BJ (cell line): Measurements from ENCODE around the gene PVALEF. TPM values are rescaled to one million over a fixed set of nuclear protein-coding genes. Genes with fewer than 3 reads are reported as not detected.
"Not testable (repeated sequence)": the region's sequence is repeated elsewhere in the genome, so short reads cannot be mapped to it uniquely, and the experiment has no call there.

Experiments used
- CTCF ChIA-PET: fragments of 350-600 bp; formaldehyde crosslinking; extraction: SDS; loops from one replicate; lab custom pipeline; 2021; ENCODE audit warnings: antibody characterized with exemption, inconsistent platforms; lab: Yijun Ruan, JAX
- POLR2A ChIA-PET: fragments of 300-600 bp; sonication (Branson Sonifier 250); formaldehyde crosslinking; extraction: SDS; loops from one replicate; lab custom pipeline; 2021; ENCODE audit warnings: antibody characterized with exemption; lab: Charles Lee
- DNase-seq: peaks from one replicate; pipeline ENCODE4 v3.0.0-alpha.2; 2011; ENCODE audit warnings: low read depth
- H3K27me3 ChIP-seq: 2 replicates; pipeline ENCODE4 v1.6.0; 2011; ENCODE audit warnings: low read length; ENCODE audit not compliant: control insufficient read depth, insufficient read depth
- H3K36me3 ChIP-seq: 2 replicates; pipeline ENCODE4 v1.5.1; 2011; ENCODE audit warnings: low read length; ENCODE audit not compliant: control insufficient read depth, insufficient read depth
- H3K4me3 ChIP-seq: 2 replicates; pipeline ENCODE4 v1.5.1; 2011; ENCODE audit warnings: low read depth, mild to moderate bottlenecking, control low read depth, low read length
- polyA plus RNA-seq: library from polyadenylated mRNA; depleted of rRNA; stranded (reverse); fragments of >200 nt; gene quantifications from 2 replicates; pipeline ENCODE4 v1.2.3, GENCODE V29; 2011
- TF ChIP-seq, protein P1 (sequence below): IDR thresholded peaks from 2 replicates; pipeline ENCODE4 v1.5.1; 2011; ENCODE audit warnings: low read depth, mild to moderate bottlenecking, control low read depth, inconsistent platforms, low read length, moderate library complexity; ENCODE audit not compliant: insufficient read depth

Gene PVALEF
- polyA plus RNA-seq, 1 experiment = not detected

- Histone ChIP-seq H3K27me3 (peaks cover 4% of the 10 kb centered on the region; the same call in 1 of the 2 replicates), H3K36me3 (no peaks in the 10 kb centered on the region), H3K4me3 (no peak overlapping the region)
- no peak for DNase-seq
- ChIA-PET POLR2A (no interaction called here), CTCF (no interaction called here)
- TF ChIP-seq, protein P1, sequence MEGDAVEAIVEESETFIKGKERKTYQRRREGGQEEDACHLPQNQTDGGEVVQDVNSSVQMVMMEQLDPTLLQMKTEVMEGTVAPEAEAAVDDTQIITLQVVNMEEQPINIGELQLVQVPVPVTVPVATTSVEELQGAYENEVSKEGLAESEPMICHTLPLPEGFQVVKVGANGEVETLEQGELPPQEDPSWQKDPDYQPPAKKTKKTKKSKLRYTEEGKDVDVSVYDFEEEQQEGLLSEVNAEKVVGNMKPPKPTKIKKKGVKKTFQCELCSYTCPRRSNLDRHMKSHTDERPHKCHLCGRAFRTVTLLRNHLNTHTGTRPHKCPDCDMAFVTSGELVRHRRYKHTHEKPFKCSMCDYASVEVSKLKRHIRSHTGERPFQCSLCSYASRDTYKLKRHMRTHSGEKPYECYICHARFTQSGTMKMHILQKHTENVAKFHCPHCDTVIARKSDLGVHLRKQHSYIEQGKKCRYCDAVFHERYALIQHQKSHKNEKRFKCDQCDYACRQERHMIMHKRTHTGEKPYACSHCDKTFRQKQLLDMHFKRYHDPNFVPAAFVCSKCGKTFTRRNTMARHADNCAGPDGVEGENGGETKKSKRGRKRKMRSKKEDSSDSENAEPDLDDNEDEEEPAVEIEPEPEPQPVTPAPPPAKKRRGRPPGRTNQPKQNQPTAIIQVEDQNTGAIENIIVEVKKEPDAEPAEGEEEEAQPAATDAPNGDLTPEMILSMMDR = no peak
Measured at GRCh38 chr17:81150377-81151077, 14.8 kb upstream of the PVALEF start.

DNA sequence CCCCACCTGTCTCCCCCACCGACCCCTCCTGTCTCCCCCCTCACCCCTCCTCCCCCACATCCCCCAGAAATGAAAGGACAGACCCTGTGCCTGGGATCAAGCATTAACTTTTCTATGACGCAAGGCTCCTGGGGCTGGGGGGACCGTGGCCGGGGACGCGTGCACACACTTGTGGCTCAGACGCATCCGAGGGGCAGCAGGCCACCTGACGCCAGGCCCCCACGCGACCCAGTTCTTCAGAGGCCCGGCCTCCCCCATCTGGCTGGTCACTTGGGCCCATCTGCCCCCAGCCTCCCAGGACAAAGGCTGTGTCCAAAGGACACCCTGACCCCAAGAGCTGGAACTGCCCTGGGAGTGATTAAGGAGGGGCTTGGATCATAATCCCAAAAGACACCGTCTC lies 14.0 kb upstream of the PVALEF start:
- CTCF ChIA-PET = interaction anchor here (5.4 kb wide), 1 partner anchor 9 kb away, joined by 30 read pairs; no protein-coding TSS in a partner anchor
- H3K27me3 ChIP-seq = peaks cover 4% of the 10 kb centered on the region; the same call in 1 of the 2 replicates
- POLR2A ChIA-PET = no interaction called here
- no peak overlapping the region for H3K4me3 ChIP-seq
- TF ChIP-seq, protein P1 = no peak
- H3K36me3 ChIP-seq = no peaks in the 10 kb centered on the region
- DNase-seq = no peak

- POLR2A ChIA-PET = no interaction called here
- CTCF ChIA-PET = interaction anchor here (5.4 kb wide), 1 partner anchor 10 kb away, joined by 30 read pairs; no protein-coding TSS in a partner anchor
- no peak overlapping the region for H3K4me3 ChIP-seq
- H3K27me3 ChIP-seq = peaks cover 4% of the 10 kb centered on the region; the same call in 1 of the 2 replicates
- H3K36me3 ChIP-seq = no peaks in the 10 kb centered on the region
- TF ChIP-seq, protein P1 = no peak
- no peak for DNase-seq
Measured at GRCh38 chr17:81152288-81152828, 12.9 kb upstream of the PVALEF start.

GRCh38 chr17:81153340-81153803 lies 11.9 kb upstream of the PVALEF start:
- Histone ChIP-seq H3K4me3 (no peak overlapping the region), H3K27me3 (0 out of 2 replicates have a peak, but pooled peaks cover 4% of the 10 kb centered on the region), H3K36me3 (no peaks in the 10 kb centered on the region)
- TF ChIP-seq, protein P1 = no peak
- ChIA-PET POLR2A (no interaction called here), CTCF (interaction anchor here (1.0 to 5.4 kb wide), 3 partner anchors 11 to 22 kb away, joined by 3 to 30 read pairs (median 3); no protein-coding TSS in a partner anchor)
- no peak for DNase-seq

GRCh38 chr17:81154016-81154415 lies 11.3 kb upstream of the PVALEF start:
- CTCF ChIA-PET = interaction anchor here (0.6 to 5.4 kb wide), 3 partner anchors 12 to 66 kb away, joined by 3 to 30 read pairs (median 5); no protein-coding TSS in a partner anchor
- H3K27me3 ChIP-seq, DNase-seq, H3K4me3 ChIP-seq, H3K36me3 ChIP-seq, POLR2A ChIA-PET: not testable (repeated sequence)
